Measurements from ENCODE around the gene ATMIN. TPM values are rescaled to one million over a fixed set of nuclear protein-coding genes. Genes with fewer than 3 reads are reported as not detected.

The ATMIN gene
- polyA plus RNA-seq, 1 experiment = 22.3 TPM

- Histone ChIP-seq H3K4me3 (ENCODE audit: low read depth, low read length) (no peak overlapping the region), H3K36me3 (ENCODE audit: control insufficient read depth, insufficient read depth, low read length) (no peaks in the 10 kb centered on the region), H3K27me3 (ENCODE audit: control insufficient read depth, insufficient read depth, low read length) (no peaks in the 10 kb centered on the region)
- no peak for DNase-seq (ENCODE audit: low read depth)
- ChIA-PET CTCF (no interaction called here), POLR2A (no interaction called here)
- TF ChIP-seq, protein P1, sequence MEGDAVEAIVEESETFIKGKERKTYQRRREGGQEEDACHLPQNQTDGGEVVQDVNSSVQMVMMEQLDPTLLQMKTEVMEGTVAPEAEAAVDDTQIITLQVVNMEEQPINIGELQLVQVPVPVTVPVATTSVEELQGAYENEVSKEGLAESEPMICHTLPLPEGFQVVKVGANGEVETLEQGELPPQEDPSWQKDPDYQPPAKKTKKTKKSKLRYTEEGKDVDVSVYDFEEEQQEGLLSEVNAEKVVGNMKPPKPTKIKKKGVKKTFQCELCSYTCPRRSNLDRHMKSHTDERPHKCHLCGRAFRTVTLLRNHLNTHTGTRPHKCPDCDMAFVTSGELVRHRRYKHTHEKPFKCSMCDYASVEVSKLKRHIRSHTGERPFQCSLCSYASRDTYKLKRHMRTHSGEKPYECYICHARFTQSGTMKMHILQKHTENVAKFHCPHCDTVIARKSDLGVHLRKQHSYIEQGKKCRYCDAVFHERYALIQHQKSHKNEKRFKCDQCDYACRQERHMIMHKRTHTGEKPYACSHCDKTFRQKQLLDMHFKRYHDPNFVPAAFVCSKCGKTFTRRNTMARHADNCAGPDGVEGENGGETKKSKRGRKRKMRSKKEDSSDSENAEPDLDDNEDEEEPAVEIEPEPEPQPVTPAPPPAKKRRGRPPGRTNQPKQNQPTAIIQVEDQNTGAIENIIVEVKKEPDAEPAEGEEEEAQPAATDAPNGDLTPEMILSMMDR (IDR thresholded peaks at IDR 0.05; ENCODE audit: insufficient read depth, low read depth, low read length) = no peak
These were observed 45.4 kb downstream of the ATMIN start for GRCh38 chr16:81081014-81081413.

GRCh38 chr16:81088836-81089235 is 53.2 kb downstream of the ATMIN start:
- Histone ChIP-seq H3K36me3 (ENCODE audit: control insufficient read depth, insufficient read depth, low read length) (no peaks in the 10 kb centered on the region), H3K27me3 (ENCODE audit: control insufficient read depth, insufficient read depth, low read length) (no peaks in the 10 kb centered on the region), H3K4me3 (ENCODE audit: low read depth, low read length) (no peak overlapping the region)
- no peak for DNase-seq (ENCODE audit: low read depth)
- ChIA-PET CTCF (no interaction called here), POLR2A (no interaction called here)
- TF ChIP-seq, protein P1 (IDR thresholded peaks at IDR 0.05; ENCODE audit: insufficient read depth, low read depth, low read length) = no peak

- no peak for DNase-seq (ENCODE audit: low read depth)
- Histone ChIP-seq H3K4me3 (ENCODE audit: low read depth, low read length) (peak overlapping the region; percentile 80), H3K27me3 (ENCODE audit: control insufficient read depth, insufficient read depth, low read length) (no peaks in the 10 kb centered on the region), H3K36me3 (ENCODE audit: control insufficient read depth, insufficient read depth, low read length) (no peaks in the 10 kb centered on the region)
- TF ChIP-seq, protein P1 (IDR thresholded peaks at IDR 0.05; ENCODE audit: insufficient read depth, low read depth, low read length) = no peak
- ChIA-PET POLR2A (no interaction called here), CTCF (interaction anchor here (0.6 to 1.0 kb wide), 2 partner anchors 15 to 104 kb away, joined by 3 to 4 read pairs; no protein-coding TSS in a partner anchor)
These were observed 59.2 kb downstream of the ATMIN start for GRCh38 chr16:81094771-81095251.

- Histone ChIP-seq H3K36me3 (ENCODE audit: control insufficient read depth, insufficient read depth, low read length) (no peaks in the 10 kb centered on the region), H3K27me3 (ENCODE audit: control insufficient read depth, insufficient read depth, low read length) (no peaks in the 10 kb centered on the region), H3K4me3 (ENCODE audit: low read depth, low read length) (peak overlapping the region; percentile 80)
- ChIA-PET POLR2A (no interaction called here), CTCF (no interaction called here)
- DNase-seq (ENCODE audit: low read depth) = no peak
- TF ChIP-seq, protein P1 (IDR thresholded peaks at IDR 0.05; ENCODE audit: insufficient read depth, low read depth, low read length) = no peak
These were observed 60.0 kb downstream of the ATMIN start for GRCh38 chr16:81095653-81095952.

- Histone ChIP-seq H3K4me3 (ENCODE audit: low read depth, low read length) (peak within 1 kb of the TSS; percentile 80), H3K27me3 (ENCODE audit: control insufficient read depth, insufficient read depth, low read length) (no peaks in the 10 kb centered on the region), H3K36me3 (ENCODE audit: control insufficient read depth, insufficient read depth, low read length) (no peaks in the 10 kb centered on the region)
- CTCF ChIA-PET = no interaction called here
- TF ChIP-seq, protein P1 (IDR thresholded peaks at IDR 0.05; ENCODE audit: insufficient read depth, low read depth, low read length) = no peak
- POLR2A ChIA-PET = no interaction called here
- DNase-seq (ENCODE audit: low read depth) = peak; percentile 93
These were observed 60.5 kb downstream of the ATMIN start, which contains the start of gene GCSH for GRCh38 chr16:81095953-81096714. TSS of gene GCSH (minus strand) at chr16:81096395. CDS start at chr16:81096278, 117 bp downstream.
